ACC112 (cell line): ENCODE data around the gene NOL12.
"Not testable (repeated sequence)": the region's sequence is repeated elsewhere in the genome, so short reads cannot be mapped to it uniquely, and the experiment has no call there.

Experiments used
- H2AFZ ChIP-seq: fragments of 200-600 bp; sonication (generic); one replicate; pipeline ENCODE4 v1.6.0; 2017; ENCODE audit warnings: antibody characterized with exemption, low read length; ENCODE audit not compliant: unreplicated experiment
- H3K27ac ChIP-seq: fragments of 200-600 bp; sonication (generic); 2 replicates; pipeline ENCODE4 v1.5.1; 2014; ENCODE audit warnings: low read depth, mild to moderate bottlenecking, antibody characterized with exemption, low read length, moderate library complexity
- H3K27me3 ChIP-seq: fragments of 200-600 bp; sonication (generic); 2 replicates; pipeline ENCODE4 v1.6.1; 2014; ENCODE audit warnings: mild to moderate bottlenecking, antibody characterized with exemption, low read length, moderate library complexity, mixed read lengths; ENCODE audit not compliant: insufficient read depth
- H3K36me3 ChIP-seq: fragments of 200-600 bp; sonication (generic); 2 replicates; pipeline ENCODE4 v1.6.1; 2016; ENCODE audit warnings: mild to moderate bottlenecking, antibody characterized with exemption, low read length, moderate library complexity, mixed read lengths; ENCODE audit not compliant: insufficient read depth
- H3K4me1 ChIP-seq: fragments of 200-600 bp; sonication (generic); one replicate; pipeline ENCODE4 v1.6.1; 2016; ENCODE audit warnings: low read length, mixed read lengths; ENCODE audit not compliant: insufficient read depth, unreplicated experiment, control insufficient read depth
- H3K4me3 ChIP-seq: fragments of 200-600 bp; sonication (generic); 2 replicates; pipeline ENCODE4 v1.5.1; 2014; ENCODE audit warnings: mild to moderate bottlenecking, low read depth, low read length
- H3K79me2 ChIP-seq: fragments of 200-600 bp; sonication (generic); one replicate; pipeline ENCODE4 v1.6.0; 2016; ENCODE audit warnings: low read length; ENCODE audit not compliant: control insufficient read depth, unreplicated experiment, insufficient read depth

NOL12 gene

GRCh38 chr22:37704645-37705044 is 18.5 kb downstream of the NOL12 start:
- no peak overlapping the region for H2AFZ ChIP-seq
- H3K36me3 ChIP-seq = no peaks in the 10 kb centered on the region
- no peak overlapping the region for H3K27ac ChIP-seq

GRCh38 chr22:37705205-37705604 is 19.1 kb downstream of the NOL12 start:
- Histone ChIP-seq H3K27me3 (no peaks in the 10 kb centered on the region), H3K36me3 (no peaks in the 10 kb centered on the region), H3K27ac (no peak overlapping the region), H3K4me3 (no peak overlapping the region), H3K4me1 (no peaks in the 10 kb centered on the region), H2AFZ (no peak overlapping the region), H3K79me2 (no peaks in the 10 kb centered on the region)

More at GRCh38 chr22:37704645-37705044, 18.5 kb downstream of the NOL12 start:
- no peak overlapping the region for H3K4me3 ChIP-seq
- H3K4me1 ChIP-seq = no peaks in the 10 kb centered on the region
- H3K27me3 ChIP-seq = no peaks in the 10 kb centered on the region
- H3K79me2 ChIP-seq = no peaks in the 10 kb centered on the region

GRCh38 chr22:37708580-37709444 is 22.7 kb downstream of the NOL12 start:
- no peaks in the 10 kb centered on the region for H3K36me3 ChIP-seq
- no peak overlapping the region for H3K27ac ChIP-seq
- no peaks in the 10 kb centered on the region for H3K79me2 ChIP-seq
- H2AFZ ChIP-seq = no peak overlapping the region
- H3K27me3 ChIP-seq = no peaks in the 10 kb centered on the region
- H3K4me1 ChIP-seq = no peaks in the 10 kb centered on the region
- H3K4me3 ChIP-seq = no peak overlapping the region

- H3K36me3 ChIP-seq = no peaks in the 10 kb centered on the region
- H3K27ac ChIP-seq = no peak overlapping the region
- no peak overlapping the region for H3K4me3 ChIP-seq
- H3K4me1 ChIP-seq = no peaks in the 10 kb centered on the region
- H3K27me3 ChIP-seq = no peaks in the 10 kb centered on the region
- no peaks in the 10 kb centered on the region for H3K79me2 ChIP-seq
- H2AFZ ChIP-seq = no peak overlapping the region
Observed at GRCh38 chr22:37709445-37709765, 23.3 kb downstream of the NOL12 start.

GRCh38 chr22:37710675-37711074 is 24.5 kb downstream of the NOL12 start:
- Histone ChIP-seq H3K79me2 (no peaks in the 10 kb centered on the region), H3K27ac (no peak overlapping the region), H3K36me3 (no peaks in the 10 kb centered on the region), H3K27me3 (no peaks in the 10 kb centered on the region), H2AFZ (no peak overlapping the region), H3K4me3 (no peak overlapping the region), H3K4me1 (no peaks in the 10 kb centered on the region)

- Histone ChIP-seq H3K4me3 (no peak overlapping the region), H3K27ac (no peak overlapping the region), H3K36me3 (no peaks in the 10 kb centered on the region), H2AFZ (no peak overlapping the region), H3K27me3 (no peaks in the 10 kb centered on the region), H3K79me2 (no peaks in the 10 kb centered on the region), H3K4me1 (peaks cover 1% of the 10 kb centered on the region)
Observed at GRCh38 chr22:37711490-37711889, 25.3 kb downstream of the NOL12 start.

GRCh38 chr22:37713761-37714160 is 27.6 kb downstream of the NOL12 start:
- Histone ChIP-seq H3K27me3 (no peaks in the 10 kb centered on the region), H3K36me3 (no peaks in the 10 kb centered on the region), H3K27ac (no peak overlapping the region), H3K79me2 (no peaks in the 10 kb centered on the region), H3K4me3 (no peak overlapping the region), H2AFZ (no peak overlapping the region), H3K4me1 (peaks cover 3% of the 10 kb centered on the region)

- H3K27me3 ChIP-seq = no peaks in the 10 kb centered on the region
- H2AFZ ChIP-seq = no peak overlapping the region
- H3K36me3 ChIP-seq = no peaks in the 10 kb centered on the region
- no peak overlapping the region for H3K27ac ChIP-seq
- peaks cover 3% of the 10 kb centered on the region for H3K4me1 ChIP-seq
- H3K79me2 ChIP-seq = no peaks in the 10 kb centered on the region
- no peak overlapping the region for H3K4me3 ChIP-seq
Observed at GRCh38 chr22:37714634-37715033, 28.5 kb downstream of the NOL12 start.

- no peaks in the 10 kb centered on the region for H3K79me2 ChIP-seq
Observed at GRCh38 chr22:37715760-37716159, 29.6 kb downstream of the NOL12 start.

GRCh38 chr22:37716708-37717107 is 30.6 kb downstream of the NOL12 start:
- Histone ChIP-seq H3K27me3 (no peaks in the 10 kb centered on the region), H3K4me1 (peaks cover 3% of the 10 kb centered on the region), H3K79me2 (no peaks in the 10 kb centered on the region), H3K4me3 (no peak overlapping the region), H3K27ac (peak overlapping the region; percentile 41), H2AFZ (no peak overlapping the region), H3K36me3 (no peaks in the 10 kb centered on the region)

More at GRCh38 chr22:37715760-37716159, 29.6 kb downstream of the NOL12 start:
- Histone ChIP-seq H3K4me1 (peaks cover 3% of the 10 kb centered on the region), H3K27me3 (no peaks in the 10 kb centered on the region), H3K4me3 (no peak overlapping the region), H2AFZ (no peak overlapping the region), H3K27ac (no peak overlapping the region), H3K36me3 (no peaks in the 10 kb centered on the region)

GRCh38 chr22:37717235-37717634 is 31.1 kb downstream of the NOL12 start:
- not testable (repeated sequence) for H2AFZ ChIP-seq, H3K36me3 ChIP-seq, H3K4me3 ChIP-seq, H3K27ac ChIP-seq, H3K27me3 ChIP-seq, H3K4me1 ChIP-seq, H3K79me2 ChIP-seq
